ENCODE measurements around the gene OR4N5. TPM values are rescaled to one million over a fixed set of nuclear protein-coding genes. Genes with fewer than 3 reads are reported as not detected.
"Not testable (repeated sequence)": the region's sequence is repeated elsewhere in the genome, so short reads cannot be mapped to it uniquely, and the experiment has no call there.

The OR4N5 gene
- total RNA-seq, result not detected in 2 replicates

GRCh38 chr14:20138520-20138919 lies at the start of gene OR4N5:
TSS of gene OR4N5 (plus strand) at chr14:20138820. CDS start at chr14:20143736, 4,916 bp downstream.
- intact Hi-C loops (cut with micrococcal nuclease), result no loop called here

- intact Hi-C loops (cut with micrococcal nuclease), result no loop called here
These were observed 46.6 kb upstream of the OR4N5 start for GRCh38 chr14:20092050-20092449.

GRCh38 chr14:20093442-20093841 lies 45.2 kb upstream of the OR4N5 start:
- intact Hi-C loops (cut with micrococcal nuclease), result no loop called here

- intact Hi-C loops (cut with micrococcal nuclease), result not testable (repeated sequence)
These were observed 39.5 kb upstream of the OR4N5 start for GRCh38 chr14:20098926-20099770.

- intact Hi-C loops (cut with micrococcal nuclease), result no loop called here
These were observed 28.2 kb upstream of the OR4N5 start, which contains the start of gene OR4K17 for GRCh38 chr14:20110438-20110837. TSS of gene OR4K17 (plus strand) at chr14:20110739. CDS start at chr14:20117500, 6,761 bp downstream.

GRCh38 chr14:20112321-20112720 lies 26.3 kb upstream of the OR4N5 start:
- intact Hi-C loops (cut with micrococcal nuclease), result no loop called here

GRCh38 chr14:20116748-20117147 lies 21.9 kb upstream of the OR4N5 start:
- intact Hi-C loops (cut with micrococcal nuclease), result no loop called here

- intact Hi-C loops (cut with micrococcal nuclease), result no loop called here
These were observed 19.8 kb upstream of the OR4N5 start for GRCh38 chr14:20118795-20119194.

GRCh38 chr14:20143911-20144310 lies 5.3 kb downstream of the OR4N5 start:
- intact Hi-C loops (cut with micrococcal nuclease), result no loop called here

- intact Hi-C loops (cut with micrococcal nuclease), result no loop called here
These were observed 6.2 kb downstream of the OR4N5 start for GRCh38 chr14:20144820-20145219.

- intact Hi-C loops (cut with micrococcal nuclease), result no loop called here
These were observed 25.8 kb downstream of the OR4N5 start for GRCh38 chr14:20164462-20164861.

GRCh38 chr14:20167091-20167490 lies 28.5 kb downstream of the OR4N5 start:
- intact Hi-C loops (cut with micrococcal nuclease), result no loop called here

- intact Hi-C loops (cut with micrococcal nuclease), result not testable (repeated sequence)
These were observed 31.2 kb downstream of the OR4N5 start for GRCh38 chr14:20169852-20170251.

- intact Hi-C loops (cut with micrococcal nuclease), result not testable (repeated sequence)
These were observed 35.6 kb downstream of the OR4N5 start for GRCh38 chr14:20174205-20174604.

- intact Hi-C loops (cut with micrococcal nuclease), result no loop called here
These were observed 37.7 kb downstream of the OR4N5 start for GRCh38 chr14:20176330-20176729.

- intact Hi-C loops (cut with micrococcal nuclease), result no loop called here
These were observed 38.9 kb downstream of the OR4N5 start for GRCh38 chr14:20177433-20177974.

- intact Hi-C loops (cut with micrococcal nuclease), result no loop called here
These were observed 40.6 kb downstream of the OR4N5 start for GRCh38 chr14:20179218-20179617.

- intact Hi-C loops (cut with micrococcal nuclease), result no loop called here
These were observed 41.3 kb downstream of the OR4N5 start for GRCh38 chr14:20179880-20180279.

- intact Hi-C loops (cut with micrococcal nuclease), result no loop called here
These were observed 41.9 kb downstream of the OR4N5 start for GRCh38 chr14:20180486-20180885.

- intact Hi-C loops (cut with micrococcal nuclease), result no loop called here
These were observed 45.6 kb downstream of the OR4N5 start for GRCh38 chr14:20184181-20184580.

GRCh38 chr14:20190596-20190995 lies 52.0 kb downstream of the OR4N5 start, which contains the start of gene OR11G2:
TSS of gene OR11G2 (plus strand) at chr14:20190896. CDS start at chr14:20197438, 6,542 bp downstream.
- intact Hi-C loops (cut with micrococcal nuclease), result no loop called here

- intact Hi-C loops (cut with micrococcal nuclease), result no loop called here
These were observed 52.8 kb downstream of the OR4N5 start for GRCh38 chr14:20191396-20191795.

GRCh38 chr14:20194101-20194500 lies 55.5 kb downstream of the OR4N5 start:
- intact Hi-C loops (cut with micrococcal nuclease), result no loop called here
